A549 (cell line): Measurements from ENCODE around the gene COG8.

ENCODE experiments used
- CEBPB ChIP-seq, 2 experiments: fragments of >200 bp in 1 of 2; sonication (Bioruptor Twin) in 1 of 2; formaldehyde crosslinking in 1 of 2; IDR thresholded peaks; 2 replicates each; pipeline ENCODE4 v1.6.1; 2012 to 2016
- CTCF ChIP-seq: fragments of >200 bp; sonication (Bioruptor Twin); formaldehyde crosslinking; IDR thresholded peaks from 3 replicates; pipeline ENCODE4 v1.5.1; 2016
- EP300 ChIP-seq, 2 experiments: fragments of >200 bp; sonication (Bioruptor Twin); formaldehyde crosslinking; IDR thresholded peaks; 2 replicates in 1 of 2; 3 replicates in 1 of 2; pipeline ENCODE4 v1.6.1; 2016 to 2017
- ESRRA ChIP-seq: fragments of 150-350 bp; IDR thresholded peaks from 2 replicates; pipeline ENCODE4 v1.6.1; 2014; ENCODE audit warnings: mild to moderate bottlenecking, low read length, borderline replicate concordance
- GATA3 ChIP-seq: IDR thresholded peaks from 2 replicates; pipeline ENCODE4 v1.6.1; 2012; ENCODE audit warnings: borderline replicate concordance
- MAZ ChIP-seq: fragments of 150-350 bp; IDR thresholded peaks from 2 replicates; pipeline ENCODE4 v1.6.1; 2014; ENCODE audit warnings: antibody characterized with exemption, low read depth, low read length, borderline replicate concordance
- NFE2L2 ChIP-seq: fragments of 150-350 bp; conservative IDR thresholded peaks from 2 replicates; pipeline ENCODE4 v1.6.1; 2014; ENCODE audit warnings: low read length
- NR3C1 ChIP-seq: fragments of >200 bp; sonication (Bioruptor Twin); formaldehyde crosslinking; IDR thresholded peaks from 3 replicates; pipeline ENCODE4 v1.6.1; 2017
- POLR2A ChIP-seq: IDR thresholded peaks from 2 replicates; pipeline ENCODE4 v1.6.1; 2012; ENCODE audit warnings: mild to moderate bottlenecking, low read length
- POLR2AphosphoS2 ChIP-seq: conservative IDR thresholded peaks from 2 replicates; pipeline ENCODE4 v1.6.1; 2012; ENCODE audit warnings: low read length, improper control_type of control experiment, inconsistent platforms
- SMC3 ChIP-seq: fragments of >200 bp; sonication (Bioruptor Twin); formaldehyde crosslinking; IDR thresholded peaks from 3 replicates; pipeline ENCODE4 v1.6.1; 2018; ENCODE audit warnings: inconsistent platforms
- USF2 ChIP-seq: fragments of 450-650 bp; IDR thresholded peaks from 2 replicates; pipeline ENCODE4 v1.6.1; 2014; ENCODE audit warnings: antibody characterized with exemption

DNA sequence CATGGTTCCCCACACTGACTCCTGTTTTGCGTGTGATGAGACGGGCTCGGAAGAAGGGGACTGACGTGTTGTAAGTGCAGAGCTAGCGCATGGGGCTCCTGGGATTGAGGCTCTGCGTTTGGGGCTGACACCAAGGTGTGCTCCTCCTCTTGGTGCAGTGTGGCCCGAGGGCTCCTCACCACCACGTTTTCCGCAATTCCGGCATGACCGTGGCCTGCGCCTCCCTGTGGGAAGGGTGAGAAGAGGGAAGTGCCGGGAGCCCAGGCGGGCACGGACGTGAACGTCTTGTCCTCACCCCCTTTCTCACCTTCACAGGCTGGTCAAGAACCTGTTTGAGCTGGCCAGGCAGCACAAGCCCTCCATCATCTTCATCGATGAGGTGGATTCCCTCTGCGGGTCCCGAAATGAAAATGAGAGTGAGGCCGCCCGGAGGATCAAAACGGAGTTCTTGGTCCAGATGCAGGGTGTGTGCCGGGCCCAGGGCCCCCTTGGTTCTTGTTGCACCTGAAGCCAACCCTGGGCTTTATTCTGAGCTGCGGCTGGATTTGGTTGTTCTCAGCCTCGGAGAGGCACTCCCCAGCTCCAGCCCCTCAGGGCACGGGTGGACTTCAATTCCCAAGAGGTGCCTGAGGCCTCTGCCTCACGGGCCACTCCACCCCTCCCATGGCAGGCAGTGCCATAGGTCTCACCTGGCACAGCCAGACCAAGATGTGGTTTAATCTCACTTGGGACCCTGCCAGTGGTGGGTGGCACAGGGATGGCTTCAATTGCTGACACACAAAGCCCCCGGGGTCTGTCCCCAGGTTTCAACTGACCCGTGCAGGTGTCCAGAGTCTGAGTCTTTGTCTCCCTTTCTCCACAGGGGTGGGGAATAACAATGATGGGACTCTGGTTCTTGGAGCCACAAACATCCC lies 19.3 kb downstream of the COG8 start:
- TF ChIP-seq USF2 (no peak), CTCF (no peak), NR3C1 (no peak), NFE2L2 (no peak), SMC3 (no peak), MAZ (no peak), POLR2AphosphoS2 (no peak), POLR2A (no peak), GATA3 (no peak), EP300 (IDR thresholded peaks at IDR 0.05) (no peak), CEBPB (IDR thresholded peaks at IDR 0.05) (no peak), ESRRA (no peak)
